ENCODE measurements around the gene STRBP.

DNA sequence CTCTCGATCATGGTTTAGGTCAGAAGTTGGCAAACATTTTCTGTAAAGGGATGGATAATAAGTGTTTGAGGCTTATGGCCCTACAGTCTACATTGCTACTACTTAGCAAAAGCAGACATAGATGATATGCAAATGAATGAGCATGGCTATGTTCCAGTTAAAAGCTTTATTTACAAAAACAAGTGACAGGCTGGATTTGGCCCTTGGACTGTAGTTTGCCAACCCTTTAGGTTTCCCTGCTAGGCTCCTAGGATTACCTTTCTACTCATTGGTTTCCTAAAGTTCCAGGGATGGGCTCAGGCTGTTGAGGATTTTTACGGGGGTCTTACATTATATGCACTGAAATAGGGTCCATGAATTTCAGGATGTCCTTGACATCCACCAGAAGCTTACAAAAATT, 177.4 kb downstream of the STRBP start:
- TF ChIP-seq, protein P1, sequence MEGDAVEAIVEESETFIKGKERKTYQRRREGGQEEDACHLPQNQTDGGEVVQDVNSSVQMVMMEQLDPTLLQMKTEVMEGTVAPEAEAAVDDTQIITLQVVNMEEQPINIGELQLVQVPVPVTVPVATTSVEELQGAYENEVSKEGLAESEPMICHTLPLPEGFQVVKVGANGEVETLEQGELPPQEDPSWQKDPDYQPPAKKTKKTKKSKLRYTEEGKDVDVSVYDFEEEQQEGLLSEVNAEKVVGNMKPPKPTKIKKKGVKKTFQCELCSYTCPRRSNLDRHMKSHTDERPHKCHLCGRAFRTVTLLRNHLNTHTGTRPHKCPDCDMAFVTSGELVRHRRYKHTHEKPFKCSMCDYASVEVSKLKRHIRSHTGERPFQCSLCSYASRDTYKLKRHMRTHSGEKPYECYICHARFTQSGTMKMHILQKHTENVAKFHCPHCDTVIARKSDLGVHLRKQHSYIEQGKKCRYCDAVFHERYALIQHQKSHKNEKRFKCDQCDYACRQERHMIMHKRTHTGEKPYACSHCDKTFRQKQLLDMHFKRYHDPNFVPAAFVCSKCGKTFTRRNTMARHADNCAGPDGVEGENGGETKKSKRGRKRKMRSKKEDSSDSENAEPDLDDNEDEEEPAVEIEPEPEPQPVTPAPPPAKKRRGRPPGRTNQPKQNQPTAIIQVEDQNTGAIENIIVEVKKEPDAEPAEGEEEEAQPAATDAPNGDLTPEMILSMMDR (conservative IDR thresholded peaks at IDR 0.05) = no peak
- no peak for TF ChIP-seq EZH2 (IDR thresholded peaks at IDR 0.05; ENCODE audit: low read depth)

All from PC-9 (cell line).